ENCODE results near the gene GREM1. TPM values are rescaled to one million over a fixed set of nuclear protein-coding genes. Genes with fewer than 3 reads are reported as not detected.

The GREM1 gene
- total RNA-seq (2014; rRNA removed; shearing (Covaris generic)) (0.12 and 1.0 TPM in 2 replicates), polyA plus RNA-seq (2016; fragmentation: Nextera tagmentation; extraction: Ambion mirVana) (0.21 and 0.27 TPM in 2 replicates)
- long read RNA-seq: 0 reads

GRCh38 chr15:32717426-32718226, at the start of gene GREM1:
Gene GREM1, plus strand, starts transcription at chr15:32718004. Its CDS starts 12,687 bp downstream, at chr15:32730691.
- Histone ChIP-seq H3K4me1 (ENCODE audit: insufficient read depth) (peaks cover 26% of the 10 kb centered on the region), H3K79me2 (replicated peaks; ENCODE audit: insufficient read depth) (no peaks in the 10 kb centered on the region), H3K9me2 (ENCODE audit: insufficient read depth) (no peaks in the 10 kb centered on the region), H3K27me3 (ENCODE audit: insufficient read depth) (peaks cover 92% of the 10 kb centered on the region), H3K27ac (ENCODE audit: low read depth) (no peak within 1 kb of the TSS), H2AFZ (peak within 1 kb of the TSS; percentile 96), H3K4me2 (peak within 1 kb of the TSS; percentile 88), H3F3A (replicated peaks; ENCODE audit: low read depth) (no peaks in the 10 kb centered on the region; the same call in 1 of the 2 replicates), H3K4me3 (peak within 1 kb of the TSS; percentile 70), H4K20me1 (replicated peaks; ENCODE audit: insufficient read depth) (no peaks in the 10 kb centered on the region), H3K36me3 (ENCODE audit: insufficient read depth) (no peaks in the 10 kb centered on the region)
- Mint-ChIP-seq H3K9me3 (0 out of 3 replicates have a peak, but pooled peaks cover 2% of the 10 kb centered on the region), H3K4me3 (peak within 1 kb of the TSS; percentile 68), H3K4me1 (peaks cover 22% of the 10 kb centered on the region), H3K36me3 (ENCODE audit: low read depth) (no peaks in the 10 kb centered on the region; the same call in 2 of the 3 replicates), H3K27me3 (ENCODE audit: insufficient read depth, low read depth, poor library complexity) (peaks cover 57% of the 10 kb centered on the region), H3K27ac (no peak within 1 kb of the TSS)
- peak; percentile 79 for DNase-seq (ENCODE audit: low spot score)
- peak; percentile 60 for ATAC-seq
- TF ChIP-seq POLR2AphosphoS5 (IDR thresholded peaks at IDR 0.05; ENCODE audit: low read depth) (no peak), CREB1 (CRISPR knock-in tag; IDR thresholded peaks at IDR 0.05; ENCODE audit: low read depth) (no peak), ZNF331 (CRISPR knock-in tag; IDR thresholded peaks at IDR 0.05; ENCODE audit: low read depth) (no peak), NANOG (IDR thresholded peaks at IDR 0.05; ENCODE audit: borderline replicate concordance) (no peak), EZH2 (IDR thresholded peaks at IDR 0.05; ENCODE audit: low read depth, unreplicated experiment) (no peak), ZNF114 (CRISPR knock-in tag; IDR thresholded peaks at IDR 0.05) (no peak), EZH2phosphoT487 (IDR thresholded peaks at IDR 0.05; ENCODE audit: unreplicated experiment) (no peak), JUNB (IDR thresholded peaks at IDR 0.05; ENCODE audit: unreplicated experiment) (no peak), STAT1 (IDR thresholded peaks at IDR 0.05; ENCODE audit: unreplicated experiment) (no peak)
- TF ChIP-seq, protein P1, sequence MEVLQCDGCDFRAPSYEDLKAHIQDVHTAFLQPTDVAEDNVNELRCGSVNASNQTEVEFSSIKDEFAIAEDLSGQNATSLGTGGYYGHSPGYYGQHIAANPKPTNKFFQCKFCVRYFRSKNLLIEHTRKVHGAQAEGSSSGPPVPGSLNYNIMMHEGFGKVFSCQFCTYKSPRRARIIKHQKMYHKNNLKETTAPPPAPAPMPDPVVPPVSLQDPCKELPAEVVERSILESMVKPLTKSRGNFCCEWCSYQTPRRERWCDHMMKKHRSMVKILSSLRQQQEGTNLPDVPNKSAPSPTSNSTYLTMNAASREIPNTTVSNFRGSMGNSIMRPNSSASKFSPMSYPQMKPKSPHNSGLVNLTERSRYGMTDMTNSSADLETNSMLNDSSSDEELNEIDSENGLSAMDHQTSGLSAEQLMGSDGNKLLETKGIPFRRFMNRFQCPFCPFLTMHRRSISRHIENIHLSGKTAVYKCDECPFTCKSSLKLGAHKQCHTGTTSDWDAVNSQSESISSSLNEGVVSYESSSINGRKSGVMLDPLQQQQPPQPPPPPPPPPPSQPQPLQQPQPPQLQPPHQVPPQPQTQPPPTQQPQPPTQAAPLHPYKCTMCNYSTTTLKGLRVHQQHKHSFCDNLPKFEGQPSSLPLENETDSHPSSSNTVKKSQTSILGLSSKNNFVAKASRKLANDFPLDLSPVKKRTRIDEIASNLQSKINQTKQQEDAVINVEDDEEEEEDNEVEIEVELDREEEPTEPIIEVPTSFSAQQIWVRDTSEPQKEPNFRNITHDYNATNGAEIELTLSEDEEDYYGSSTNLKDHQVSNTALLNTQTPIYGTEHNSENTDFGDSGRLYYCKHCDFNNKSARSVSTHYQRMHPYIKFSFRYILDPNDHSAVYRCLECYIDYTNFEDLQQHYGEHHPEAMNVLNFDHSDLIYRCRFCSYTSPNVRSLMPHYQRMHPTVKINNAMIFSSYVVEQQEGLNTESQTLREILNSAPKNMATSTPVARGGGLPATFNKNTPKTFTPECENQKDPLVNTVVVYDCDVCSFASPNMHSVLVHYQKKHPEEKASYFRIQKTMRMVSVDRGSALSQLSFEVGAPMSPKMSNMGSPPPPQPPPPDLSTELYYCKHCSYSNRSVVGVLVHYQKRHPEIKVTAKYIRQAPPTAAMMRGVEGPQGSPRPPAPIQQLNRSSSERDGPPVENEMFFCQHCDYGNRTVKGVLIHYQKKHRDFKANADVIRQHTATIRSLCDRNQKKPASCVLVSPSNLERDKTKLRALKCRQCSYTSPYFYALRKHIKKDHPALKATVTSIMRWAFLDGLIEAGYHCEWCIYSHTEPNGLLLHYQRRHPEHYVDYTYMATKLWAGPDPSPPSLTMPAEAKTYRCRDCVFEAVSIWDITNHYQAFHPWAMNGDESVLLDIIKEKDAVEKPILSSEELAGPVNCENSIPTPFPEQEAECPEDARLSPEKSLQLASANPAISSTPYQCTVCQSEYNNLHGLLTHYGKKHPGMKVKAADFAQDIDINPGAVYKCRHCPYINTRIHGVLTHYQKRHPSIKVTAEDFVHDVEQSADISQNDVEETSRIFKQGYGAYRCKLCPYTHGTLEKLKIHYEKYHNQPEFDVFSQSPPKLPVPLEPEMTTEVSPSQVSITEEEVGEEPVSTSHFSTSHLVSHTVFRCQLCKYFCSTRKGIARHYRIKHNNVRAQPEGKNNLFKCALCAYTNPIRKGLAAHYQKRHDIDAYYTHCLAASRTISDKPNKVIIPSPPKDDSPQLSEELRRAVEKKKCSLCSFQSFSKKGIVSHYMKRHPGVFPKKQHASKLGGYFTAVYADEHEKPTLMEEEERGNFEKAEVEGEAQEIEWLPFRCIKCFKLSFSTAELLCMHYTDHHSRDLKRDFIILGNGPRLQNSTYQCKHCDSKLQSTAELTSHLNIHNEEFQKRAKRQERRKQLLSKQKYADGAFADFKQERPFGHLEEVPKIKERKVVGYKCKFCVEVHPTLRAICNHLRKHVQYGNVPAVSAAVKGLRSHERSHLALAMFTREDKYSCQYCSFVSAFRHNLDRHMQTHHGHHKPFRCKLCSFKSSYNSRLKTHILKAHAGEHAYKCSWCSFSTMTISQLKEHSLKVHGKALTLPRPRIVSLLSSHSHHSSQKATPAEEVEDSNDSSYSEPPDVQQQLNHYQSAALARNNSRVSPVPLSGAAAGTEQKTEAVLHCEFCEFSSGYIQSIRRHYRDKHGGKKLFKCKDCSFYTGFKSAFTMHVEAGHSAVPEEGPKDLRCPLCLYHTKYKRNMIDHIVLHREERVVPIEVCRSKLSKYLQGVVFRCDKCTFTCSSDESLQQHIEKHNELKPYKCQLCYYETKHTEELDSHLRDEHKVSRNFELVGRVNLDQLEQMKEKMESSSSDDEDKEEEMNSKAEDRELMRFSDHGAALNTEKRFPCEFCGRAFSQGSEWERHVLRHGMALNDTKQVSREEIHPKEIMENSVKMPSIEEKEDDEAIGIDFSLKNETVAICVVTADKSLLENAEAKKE (CRISPR knock-in tag; IDR thresholded peaks at IDR 0.05): no peak
- TF ChIP-seq, protein P2, sequence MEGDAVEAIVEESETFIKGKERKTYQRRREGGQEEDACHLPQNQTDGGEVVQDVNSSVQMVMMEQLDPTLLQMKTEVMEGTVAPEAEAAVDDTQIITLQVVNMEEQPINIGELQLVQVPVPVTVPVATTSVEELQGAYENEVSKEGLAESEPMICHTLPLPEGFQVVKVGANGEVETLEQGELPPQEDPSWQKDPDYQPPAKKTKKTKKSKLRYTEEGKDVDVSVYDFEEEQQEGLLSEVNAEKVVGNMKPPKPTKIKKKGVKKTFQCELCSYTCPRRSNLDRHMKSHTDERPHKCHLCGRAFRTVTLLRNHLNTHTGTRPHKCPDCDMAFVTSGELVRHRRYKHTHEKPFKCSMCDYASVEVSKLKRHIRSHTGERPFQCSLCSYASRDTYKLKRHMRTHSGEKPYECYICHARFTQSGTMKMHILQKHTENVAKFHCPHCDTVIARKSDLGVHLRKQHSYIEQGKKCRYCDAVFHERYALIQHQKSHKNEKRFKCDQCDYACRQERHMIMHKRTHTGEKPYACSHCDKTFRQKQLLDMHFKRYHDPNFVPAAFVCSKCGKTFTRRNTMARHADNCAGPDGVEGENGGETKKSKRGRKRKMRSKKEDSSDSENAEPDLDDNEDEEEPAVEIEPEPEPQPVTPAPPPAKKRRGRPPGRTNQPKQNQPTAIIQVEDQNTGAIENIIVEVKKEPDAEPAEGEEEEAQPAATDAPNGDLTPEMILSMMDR (conservative IDR thresholded peaks at IDR 0.05; ENCODE audit: low read depth in 2 of 2): no peak
- TF ChIP-seq, protein P3, sequence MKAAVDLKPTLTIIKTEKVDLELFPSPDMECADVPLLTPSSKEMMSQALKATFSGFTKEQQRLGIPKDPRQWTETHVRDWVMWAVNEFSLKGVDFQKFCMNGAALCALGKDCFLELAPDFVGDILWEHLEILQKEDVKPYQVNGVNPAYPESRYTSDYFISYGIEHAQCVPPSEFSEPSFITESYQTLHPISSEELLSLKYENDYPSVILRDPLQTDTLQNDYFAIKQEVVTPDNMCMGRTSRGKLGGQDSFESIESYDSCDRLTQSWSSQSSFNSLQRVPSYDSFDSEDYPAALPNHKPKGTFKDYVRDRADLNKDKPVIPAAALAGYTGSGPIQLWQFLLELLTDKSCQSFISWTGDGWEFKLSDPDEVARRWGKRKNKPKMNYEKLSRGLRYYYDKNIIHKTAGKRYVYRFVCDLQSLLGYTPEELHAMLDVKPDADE (IDR thresholded peaks at IDR 0.05): no peak
- TF ChIP-seq, protein P4, sequence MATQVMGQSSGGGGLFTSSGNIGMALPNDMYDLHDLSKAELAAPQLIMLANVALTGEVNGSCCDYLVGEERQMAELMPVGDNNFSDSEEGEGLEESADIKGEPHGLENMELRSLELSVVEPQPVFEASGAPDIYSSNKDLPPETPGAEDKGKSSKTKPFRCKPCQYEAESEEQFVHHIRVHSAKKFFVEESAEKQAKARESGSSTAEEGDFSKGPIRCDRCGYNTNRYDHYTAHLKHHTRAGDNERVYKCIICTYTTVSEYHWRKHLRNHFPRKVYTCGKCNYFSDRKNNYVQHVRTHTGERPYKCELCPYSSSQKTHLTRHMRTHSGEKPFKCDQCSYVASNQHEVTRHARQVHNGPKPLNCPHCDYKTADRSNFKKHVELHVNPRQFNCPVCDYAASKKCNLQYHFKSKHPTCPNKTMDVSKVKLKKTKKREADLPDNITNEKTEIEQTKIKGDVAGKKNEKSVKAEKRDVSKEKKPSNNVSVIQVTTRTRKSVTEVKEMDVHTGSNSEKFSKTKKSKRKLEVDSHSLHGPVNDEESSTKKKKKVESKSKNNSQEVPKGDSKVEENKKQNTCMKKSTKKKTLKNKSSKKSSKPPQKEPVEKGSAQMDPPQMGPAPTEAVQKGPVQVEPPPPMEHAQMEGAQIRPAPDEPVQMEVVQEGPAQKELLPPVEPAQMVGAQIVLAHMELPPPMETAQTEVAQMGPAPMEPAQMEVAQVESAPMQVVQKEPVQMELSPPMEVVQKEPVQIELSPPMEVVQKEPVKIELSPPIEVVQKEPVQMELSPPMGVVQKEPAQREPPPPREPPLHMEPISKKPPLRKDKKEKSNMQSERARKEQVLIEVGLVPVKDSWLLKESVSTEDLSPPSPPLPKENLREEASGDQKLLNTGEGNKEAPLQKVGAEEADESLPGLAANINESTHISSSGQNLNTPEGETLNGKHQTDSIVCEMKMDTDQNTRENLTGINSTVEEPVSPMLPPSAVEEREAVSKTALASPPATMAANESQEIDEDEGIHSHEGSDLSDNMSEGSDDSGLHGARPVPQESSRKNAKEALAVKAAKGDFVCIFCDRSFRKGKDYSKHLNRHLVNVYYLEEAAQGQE (IDR thresholded peaks at IDR 0.05; ENCODE audit: unreplicated experiment): no peak

Data from GM23338 (cell line).